Activated CD4-positive, alpha-beta T cell treated with anti-CD3 and anti-CD28 coated beads, Interleukin-2, Interleukin-6, amounts not matched to agents 100 ng/mL and 50 ng/mL, durations not matched to agents 16 hours and 8 hours (primary cell): Measurements from ENCODE around the gene PPP2R2C.
A peak's percentile ranks its signal among the peaks of the same experiment; 100 is the strongest.

Experiments
- DNase-seq: peaks from one replicate; pipeline ENCODE4 v3.0.0-alpha.2; 2020

The PPP2R2C gene

GRCh38 chr4:6377626-6378492 lies 94.6 kb downstream of the PPP2R2C start:
- no peak for DNase-seq

GRCh38 chr4:6375620-6376295 lies 96.7 kb downstream of the PPP2R2C start:
- no peak for DNase-seq

DNA sequence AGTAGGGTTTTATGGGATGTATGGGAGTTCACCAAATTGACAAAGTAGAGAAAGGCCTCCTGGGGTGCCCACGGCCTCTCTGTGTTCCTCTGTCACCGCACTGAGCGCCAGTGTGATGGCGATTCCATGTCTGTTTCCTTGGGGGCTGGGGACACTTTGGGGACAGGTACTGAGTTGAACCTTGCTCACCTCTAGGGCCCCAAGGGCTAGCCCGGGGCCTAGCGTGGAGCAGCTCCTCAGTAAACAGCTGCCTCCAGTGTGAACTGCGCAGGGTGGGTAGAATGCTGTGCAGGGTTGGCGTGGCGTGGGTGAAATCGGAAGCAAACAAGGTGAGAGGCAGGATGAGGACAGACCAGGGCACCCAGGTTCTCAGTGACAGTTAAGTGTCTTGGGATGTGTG lies 97.8 kb downstream of the PPP2R2C start:
- DNase-seq = no peak

DNA sequence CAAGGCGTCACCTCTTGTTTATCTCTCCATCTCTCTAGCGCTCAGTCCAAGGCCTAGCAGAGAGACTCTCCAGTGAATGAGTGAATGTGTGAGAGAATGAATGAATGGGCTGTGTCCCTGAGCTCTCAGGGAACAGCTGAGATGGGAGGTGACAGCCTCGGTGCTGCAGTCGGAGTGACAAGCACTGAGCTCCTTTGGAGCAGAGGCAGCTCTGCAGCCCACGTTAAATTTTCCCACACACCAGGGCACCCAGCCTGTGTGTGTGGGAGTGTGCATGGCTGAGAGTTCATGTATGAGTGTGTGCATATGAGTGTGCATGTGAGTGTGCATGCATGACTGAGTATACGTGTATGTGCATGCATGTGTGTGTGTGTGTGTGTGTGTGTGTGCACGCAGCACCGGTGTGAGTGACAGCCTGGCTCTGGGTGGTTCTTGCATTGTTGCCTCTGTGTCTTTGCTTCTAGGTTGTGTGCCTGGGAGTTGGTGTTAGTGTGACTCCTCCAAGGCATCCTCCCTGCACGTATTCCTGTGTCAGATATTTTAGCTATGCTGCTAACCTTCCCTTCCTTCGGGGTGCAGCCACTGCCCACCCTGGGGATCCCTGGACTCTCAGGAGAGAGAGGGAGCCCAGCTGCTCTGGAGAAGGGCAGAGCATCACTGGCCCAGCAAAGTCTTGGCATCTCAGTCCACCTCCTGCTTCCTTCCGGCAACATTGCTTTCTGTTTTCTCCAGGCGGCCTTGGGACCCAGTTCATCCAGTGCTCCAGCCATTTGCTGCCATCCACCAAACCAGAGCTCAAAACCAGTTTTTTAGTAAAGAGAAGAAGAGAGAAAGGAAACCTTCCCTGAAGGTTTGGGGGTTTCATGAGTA lies 98.6 kb downstream of the PPP2R2C start:
- no peak for DNase-seq

DNA sequence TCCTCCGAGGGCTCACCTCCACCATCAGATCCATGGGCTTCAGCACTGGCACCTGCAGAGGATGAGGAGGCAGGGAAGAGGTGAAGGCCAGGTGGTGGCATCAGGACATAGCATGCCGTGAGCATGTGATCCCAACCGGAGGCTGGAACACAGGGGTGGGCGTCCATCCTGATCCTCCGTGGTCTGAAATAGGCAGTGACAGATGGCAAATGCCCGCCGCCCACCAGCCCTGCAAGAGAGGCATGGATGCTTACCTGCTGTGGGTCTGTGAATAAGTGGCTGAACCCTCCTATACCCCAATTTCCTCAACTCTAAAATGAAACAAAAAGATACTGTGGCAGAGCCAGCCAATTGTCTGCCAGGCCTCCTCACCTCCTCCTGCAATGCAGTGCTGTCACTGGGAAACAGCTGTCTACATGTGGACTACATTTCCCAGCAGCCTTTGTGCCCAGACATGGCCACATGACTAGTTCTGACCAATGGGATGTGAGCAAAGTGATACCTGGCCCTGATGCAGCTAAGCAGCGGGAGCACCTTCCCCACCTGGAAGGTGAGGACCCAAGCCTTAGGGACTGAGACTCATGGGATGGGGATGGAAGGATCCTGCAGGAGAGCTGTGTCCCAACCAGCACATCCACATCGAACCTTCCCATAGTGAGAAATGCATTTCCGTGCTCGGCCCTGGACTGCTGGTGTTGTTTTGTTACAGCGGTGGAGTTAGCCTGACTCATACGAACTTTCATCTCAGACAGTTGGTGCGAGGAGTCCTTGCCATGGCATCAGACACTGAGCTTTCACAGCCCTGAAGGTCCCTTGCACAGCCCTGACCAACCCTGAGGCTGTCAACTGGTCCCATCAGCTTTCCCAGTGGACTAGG lies 99.5 kb downstream of the PPP2R2C start:
- peak; percentile 62 for DNase-seq

DNA sequence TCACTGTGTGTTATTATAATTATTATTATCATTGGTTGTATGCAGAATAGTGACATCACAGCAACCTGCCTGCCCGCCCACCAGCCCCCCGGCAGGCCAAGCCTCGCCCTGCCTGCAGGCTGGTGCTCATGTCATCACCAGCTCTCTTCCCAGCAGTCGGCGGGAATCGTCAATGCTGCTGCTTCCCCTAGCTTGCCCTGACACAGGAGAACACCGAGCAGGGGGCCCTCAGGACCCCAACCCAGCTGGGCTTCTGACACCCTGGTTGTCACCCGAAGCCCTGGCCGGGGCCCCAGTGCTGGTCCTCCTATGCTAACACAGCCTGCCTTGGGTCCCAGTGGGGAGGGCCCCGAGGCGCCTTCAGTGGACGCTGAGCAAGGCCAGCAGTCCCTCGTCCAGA lies 100.6 kb downstream of the PPP2R2C start:
- DNase-seq = no peak

DNA sequence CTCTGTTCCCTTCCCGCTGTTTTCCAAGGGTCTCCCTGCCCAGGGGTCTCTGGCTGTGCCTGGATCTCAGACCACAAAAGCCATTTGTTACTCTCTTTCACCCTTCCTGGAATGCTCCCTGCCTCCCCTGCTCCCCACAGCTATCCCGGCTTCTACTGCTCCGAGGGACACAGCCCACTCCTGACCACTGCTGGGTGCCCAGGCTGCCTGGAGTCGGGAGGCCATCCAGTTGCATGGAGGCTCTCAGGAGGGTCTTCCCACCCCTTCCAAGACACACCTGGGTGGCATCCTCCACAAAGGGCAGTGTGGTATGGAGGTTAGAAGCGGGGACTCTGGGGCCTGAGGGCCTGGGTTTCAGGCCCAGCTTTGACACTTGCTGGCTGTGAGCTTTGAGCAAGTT lies 101.1 kb downstream of the PPP2R2C start:
- DNase-seq = no peak

DNA sequence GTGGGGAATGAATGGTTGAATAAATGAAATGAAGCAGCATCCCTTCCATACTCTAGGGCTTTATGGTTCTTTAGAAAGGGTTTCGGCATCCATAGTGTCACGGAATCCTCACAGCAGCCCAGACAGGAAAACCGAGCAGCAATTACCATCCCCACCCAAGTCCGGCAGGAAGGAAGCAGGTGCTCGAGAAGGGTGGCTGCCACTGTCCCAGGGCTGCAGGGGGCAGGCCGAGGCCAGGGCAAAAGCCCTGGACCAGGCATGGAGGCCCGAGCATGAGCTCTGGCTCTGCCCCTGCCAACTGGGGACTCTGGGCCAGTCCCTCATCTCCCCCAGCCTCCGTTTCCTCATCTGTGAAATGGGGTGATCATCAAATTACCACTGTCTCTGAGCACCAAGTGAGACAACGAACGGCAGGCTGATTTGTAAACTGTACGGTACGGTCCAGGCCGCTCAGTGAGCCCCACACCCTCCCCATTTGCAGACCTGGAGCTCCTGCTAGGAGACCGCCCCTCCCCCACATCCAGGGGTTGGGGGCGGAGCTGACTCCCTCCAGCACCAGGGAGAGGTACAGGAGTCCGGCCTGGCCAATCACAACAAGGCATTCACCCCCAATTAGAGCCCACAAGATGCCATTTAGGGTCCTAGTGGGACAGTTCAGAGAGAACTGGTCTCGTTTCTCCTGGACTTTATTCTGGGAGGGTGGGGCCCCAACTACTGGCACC lies 102.3 kb downstream of the PPP2R2C start:
- no peak for DNase-seq

- no peak for DNase-seq
These were observed 102.9 kb downstream of the PPP2R2C start for GRCh38 chr4:6369511-6369910.

DNA sequence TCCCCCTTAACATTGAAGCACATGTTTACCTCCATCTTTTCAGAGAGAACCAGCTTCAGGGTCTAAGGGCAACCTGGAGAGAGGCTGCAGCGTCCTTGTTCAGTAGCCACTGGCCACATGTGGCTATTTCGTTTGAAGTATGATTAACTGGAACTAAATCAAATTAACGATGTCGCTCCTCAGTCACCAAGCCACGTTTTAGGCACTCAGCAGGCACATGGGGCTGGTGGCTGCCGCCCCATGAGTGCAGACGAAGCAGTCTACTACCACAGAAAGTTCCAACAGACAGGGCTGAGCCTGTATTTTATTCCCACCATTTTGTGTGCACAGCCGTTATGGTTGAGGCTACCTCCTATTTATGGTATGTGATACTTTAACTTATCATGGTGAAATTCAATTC lies 103.4 kb downstream of the PPP2R2C start:
- DNase-seq = no peak

- no peak for DNase-seq
These were observed 103.8 kb downstream of the PPP2R2C start for GRCh38 chr4:6368601-6369000.

DNA sequence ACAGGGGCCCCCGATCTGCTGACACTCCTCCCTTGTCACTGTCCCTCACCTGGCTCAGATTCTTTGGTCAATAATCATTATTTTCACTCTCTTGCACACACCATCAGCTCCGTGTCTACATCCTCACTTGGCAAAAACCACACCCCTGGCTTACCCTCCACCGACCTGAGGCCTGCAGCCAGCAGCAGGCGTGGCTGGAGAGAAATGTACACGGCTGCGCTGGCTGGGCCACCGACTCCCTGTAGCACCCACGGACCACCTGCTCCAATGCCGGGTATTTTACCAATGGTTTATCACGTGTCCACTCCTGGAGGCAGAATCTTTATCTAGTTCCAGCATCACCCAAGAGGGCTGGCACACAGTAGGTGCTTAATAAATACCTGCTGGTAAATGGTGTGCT lies 104.3 kb downstream of the PPP2R2C start:
- no peak for DNase-seq

DNA sequence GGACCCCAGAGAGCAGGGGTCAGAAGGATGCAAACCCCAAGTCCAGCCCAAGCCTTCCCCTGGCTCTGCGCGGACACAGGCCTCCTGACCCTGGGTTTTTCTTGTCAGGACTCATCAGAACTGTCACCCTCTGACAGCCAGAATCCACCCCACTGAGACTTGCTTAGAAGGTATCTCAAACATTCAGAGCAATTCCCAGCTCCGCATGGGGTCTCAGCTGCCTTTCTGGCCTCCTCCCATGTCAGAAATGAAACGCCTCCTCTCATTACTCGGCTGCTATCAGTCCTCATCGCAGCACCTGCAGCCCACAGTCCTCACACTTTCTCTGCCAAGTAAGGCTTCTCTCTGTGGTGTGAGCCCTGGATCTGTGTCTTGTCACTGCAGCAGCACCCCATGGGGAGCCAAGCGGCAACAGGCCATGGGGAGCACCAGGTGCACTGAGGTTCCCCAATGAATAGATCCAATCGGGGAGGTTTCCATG lies 105.0 kb downstream of the PPP2R2C start:
- DNase-seq = no peak

- no peak for DNase-seq
These were observed 105.8 kb downstream of the PPP2R2C start for GRCh38 chr4:6366581-6366980.

DNA sequence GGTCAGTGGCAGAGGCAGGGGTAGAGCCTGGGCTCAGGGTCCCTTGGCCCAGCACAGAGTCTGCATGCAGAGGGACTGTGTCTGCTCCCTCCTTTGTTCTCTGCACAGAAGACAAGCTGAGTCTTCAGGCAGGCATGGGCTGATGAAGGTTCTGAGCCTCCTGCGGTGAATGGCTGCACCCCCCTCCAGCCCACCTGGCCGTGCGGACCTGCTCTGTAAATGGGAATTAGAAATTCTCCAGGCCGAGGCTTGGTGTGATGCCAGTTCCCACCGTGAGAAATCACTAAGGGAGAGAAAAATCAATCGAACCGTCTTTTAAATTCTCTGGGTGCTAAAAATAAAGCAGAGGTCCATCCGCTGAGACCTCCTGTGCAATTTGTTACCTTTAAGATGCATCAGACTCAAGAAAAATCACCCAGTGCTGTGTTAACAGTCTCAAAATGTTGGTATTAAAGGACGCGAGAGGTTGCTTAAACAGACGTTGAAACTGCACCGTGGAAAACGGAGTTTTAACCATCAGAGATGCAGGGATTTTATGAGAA lies 106.8 kb downstream of the PPP2R2C start:
- DNase-seq = no peak

DNA sequence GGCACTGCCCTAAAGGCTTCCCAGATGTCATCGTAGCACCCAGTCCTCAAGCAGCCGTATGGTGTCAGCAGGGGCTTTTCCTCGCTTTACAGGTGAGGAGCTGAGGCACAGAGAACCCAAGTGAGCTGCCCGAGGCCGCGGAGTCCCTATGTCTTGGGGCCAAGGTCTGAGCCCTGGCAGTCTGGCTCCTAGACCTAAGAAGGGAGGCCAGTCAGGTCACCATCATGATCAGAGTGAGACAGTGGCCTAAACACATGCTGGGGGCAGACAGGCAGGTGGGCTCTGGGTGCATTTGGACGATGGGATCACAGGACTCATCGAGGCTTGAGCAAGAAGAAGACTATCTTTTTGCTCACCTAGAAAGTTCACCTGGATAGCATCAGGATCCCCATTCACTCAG lies 107.8 kb downstream of the PPP2R2C start:
- DNase-seq = no peak

- DNase-seq = no peak
These were observed 108.3 kb downstream of the PPP2R2C start for GRCh38 chr4:6364146-6364545.

DNA sequence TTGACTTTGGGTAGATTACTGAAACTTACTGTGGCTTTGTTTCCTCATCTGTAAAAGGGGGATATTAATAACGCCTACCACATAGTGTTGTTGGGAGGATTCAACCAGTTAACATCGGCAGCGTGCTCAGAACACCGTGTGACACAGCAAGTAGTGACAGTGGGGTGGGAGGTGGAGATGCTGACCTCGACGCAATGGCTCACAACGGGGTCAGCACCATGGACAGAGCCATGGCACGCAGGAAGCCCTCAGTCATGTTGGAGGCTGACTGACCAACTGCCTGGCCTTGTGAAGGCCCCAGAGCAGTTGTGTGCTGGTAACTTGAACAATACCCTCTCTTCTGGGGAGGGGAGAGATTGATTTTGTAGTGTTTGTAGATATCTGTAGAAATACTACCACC lies 109.5 kb downstream of the PPP2R2C start:
- peak; percentile 34 for DNase-seq

- DNase-seq = no peak
These were observed 110.0 kb downstream of the PPP2R2C start for GRCh38 chr4:6362243-6362885.

DNA sequence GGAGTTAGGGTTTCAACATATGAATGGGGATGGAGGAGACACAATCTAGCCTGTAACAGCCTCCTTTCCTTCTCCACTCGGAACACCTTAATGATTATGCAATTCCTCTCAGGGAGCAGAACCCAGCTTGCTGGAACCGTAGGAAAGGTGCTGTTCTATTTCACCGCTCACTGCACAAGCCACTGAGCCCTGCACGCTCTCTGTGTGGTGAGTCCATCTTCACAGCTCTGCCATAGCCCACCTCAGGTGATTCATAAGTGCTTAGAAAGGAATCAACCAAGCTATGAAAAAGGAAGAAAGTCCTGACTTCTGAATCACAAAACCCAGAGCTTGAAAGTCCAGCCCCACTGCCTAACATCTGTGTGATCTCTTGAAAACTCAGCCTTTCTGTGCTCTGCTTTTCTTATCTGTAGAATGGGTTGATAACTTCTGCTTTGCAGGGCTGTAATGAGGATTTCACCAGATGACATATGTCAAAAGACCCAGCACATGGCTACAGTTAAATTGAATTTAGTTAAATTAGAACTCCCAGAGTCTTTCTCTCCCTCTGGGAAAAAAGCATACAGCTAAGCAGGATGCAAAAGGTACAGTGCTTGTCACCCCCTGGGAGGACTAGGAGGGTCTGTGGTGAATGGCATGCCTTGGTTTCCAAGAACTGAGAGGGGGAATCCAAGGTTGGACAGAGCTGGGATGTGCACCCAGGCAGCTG lies 111.2 kb downstream of the PPP2R2C start:
- DNase-seq = no peak
